A204.1 (cell line): Measurements from ENCODE around the gene PGC.
"Not testable (repeated sequence)": the region's sequence is repeated elsewhere in the genome, so short reads cannot be mapped to it uniquely, and the experiment has no call there.

Source experiments
- FAIRE-seq: peaks from 2 replicates; lab custom pipeline; 2012; peaks lifted over from hg19 to GRCh38; lab: Jason Lieb, UNC

The PGC gene

GRCh38 chr6:41775293-41775882 is 28.2 kb upstream of the PGC start:
- FAIRE-seq: no peak

- FAIRE-seq: no peak
Measured at GRCh38 chr6:41774841-41775240, 27.6 kb upstream of the PGC start.

- no peak for FAIRE-seq
Measured at GRCh38 chr6:41771058-41771983, 24.1 kb upstream of the PGC start.

- FAIRE-seq: no peak
Measured at GRCh38 chr6:41770381-41771057, 23.3 kb upstream of the PGC start.

- no peak for FAIRE-seq
Measured at GRCh38 chr6:41769376-41769775, 22.2 kb upstream of the PGC start.

GRCh38 chr6:41768545-41769308 is 21.5 kb upstream of the PGC start:
- FAIRE-seq: no peak

GRCh38 chr6:41767112-41767833 is 20.1 kb upstream of the PGC start:
- FAIRE-seq: no peak

GRCh38 chr6:41766043-41766664 is 19.0 kb upstream of the PGC start:
- FAIRE-seq: not testable (repeated sequence)

GRCh38 chr6:41763470-41763869 is 16.3 kb upstream of the PGC start:
- no peak for FAIRE-seq

- FAIRE-seq: no peak
Measured at GRCh38 chr6:41759905-41760579, 12.8 kb upstream of the PGC start.

GRCh38 chr6:41759106-41759904 is 12.1 kb upstream of the PGC start:
- FAIRE-seq: no peak

- no peak for FAIRE-seq
Measured at GRCh38 chr6:41758641-41759035, 11.4 kb upstream of the PGC start.

GRCh38 chr6:41757931-41758640 is 10.9 kb upstream of the PGC start:
- no peak for FAIRE-seq

- FAIRE-seq: no peak
Measured at GRCh38 chr6:41757271-41757670, 10.1 kb upstream of the PGC start.

- FAIRE-seq: no peak
Measured at GRCh38 chr6:41756354-41756753, 9.2 kb upstream of the PGC start.

GRCh38 chr6:41755895-41756294 is 8.7 kb upstream of the PGC start:
- FAIRE-seq: no peak

GRCh38 chr6:41750374-41750773 is 3.2 kb upstream of the PGC start:
- no peak for FAIRE-seq

- no peak for FAIRE-seq
Measured at GRCh38 chr6:41748542-41748941, 1.3 kb upstream of the PGC start.

GRCh38 chr6:41748102-41748477 is 893 bp upstream of the PGC start:
- FAIRE-seq: no peak
